Prostate gland (tissue), 2 donors: ENCODE data around the gene LY86.

Source experiments
- CTCF ChIP-seq, 4 experiments: fragments of 200-600 bp in 2 of 4; fragments of 450-650 bp in 2 of 4; sonication (generic) in 2 of 4; IDR thresholded peaks; 1 replicate in 3 of 4; 2 replicates in 1 of 4; pipeline ENCODE4 v1.5.1; 2016 to 2019; ENCODE audit warnings: antibody characterized with exemption in 4 of 4, mild to moderate bottlenecking in 2 of 4, moderate library complexity in 2 of 4
- POLR2A ChIP-seq: fragments of 450-650 bp; IDR thresholded peaks from one replicate; pipeline ENCODE4 v1.6.1; 2016; ENCODE audit warnings: antibody characterized with exemption, mild to moderate bottlenecking
- POLR2AphosphoS5 ChIP-seq: sonication (generic); formaldehyde crosslinking; IDR thresholded peaks from one replicate; pipeline ENCODE4 v1.6.1; 2017; ENCODE audit warnings: antibody characterized with exemption

GRCh38 chr6:6690144-6690483 lies 101.6 kb downstream of the LY86 start:
- TF ChIP-seq CTCF (IDR thresholded peaks at IDR 0.05): no peak
- no peak for TF ChIP-seq POLR2A
- TF ChIP-seq POLR2AphosphoS5: no peak
